ENCODE measurements around the gene MED19.

- TF ChIP-seq, protein P1, sequence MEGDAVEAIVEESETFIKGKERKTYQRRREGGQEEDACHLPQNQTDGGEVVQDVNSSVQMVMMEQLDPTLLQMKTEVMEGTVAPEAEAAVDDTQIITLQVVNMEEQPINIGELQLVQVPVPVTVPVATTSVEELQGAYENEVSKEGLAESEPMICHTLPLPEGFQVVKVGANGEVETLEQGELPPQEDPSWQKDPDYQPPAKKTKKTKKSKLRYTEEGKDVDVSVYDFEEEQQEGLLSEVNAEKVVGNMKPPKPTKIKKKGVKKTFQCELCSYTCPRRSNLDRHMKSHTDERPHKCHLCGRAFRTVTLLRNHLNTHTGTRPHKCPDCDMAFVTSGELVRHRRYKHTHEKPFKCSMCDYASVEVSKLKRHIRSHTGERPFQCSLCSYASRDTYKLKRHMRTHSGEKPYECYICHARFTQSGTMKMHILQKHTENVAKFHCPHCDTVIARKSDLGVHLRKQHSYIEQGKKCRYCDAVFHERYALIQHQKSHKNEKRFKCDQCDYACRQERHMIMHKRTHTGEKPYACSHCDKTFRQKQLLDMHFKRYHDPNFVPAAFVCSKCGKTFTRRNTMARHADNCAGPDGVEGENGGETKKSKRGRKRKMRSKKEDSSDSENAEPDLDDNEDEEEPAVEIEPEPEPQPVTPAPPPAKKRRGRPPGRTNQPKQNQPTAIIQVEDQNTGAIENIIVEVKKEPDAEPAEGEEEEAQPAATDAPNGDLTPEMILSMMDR (IDR thresholded peaks at IDR 0.05; ENCODE audit: insufficient read depth, low read length, poor library complexity, severe bottlenecking) = no peak
- no peak for TF ChIP-seq EZH2phosphoT487 (conservative IDR thresholded peaks at IDR 0.05; ENCODE audit: low read length)
These were observed 12.2 kb downstream of the MED19 start for GRCh38 chr11:57699813-57700212.

Measured in SU-DHL-6 (cell line).